ENCODE measurements around the gene USP37.
A peak's percentile ranks its signal among the peaks of the same experiment; 100 is the strongest.

USP37 gene

GRCh38 chr2:218568190-218569037 lies at the start of gene USP37, which contains the start of gene CNOT9:
USP37 (minus strand) TSS chr2:218568351; CDS start chr2:218558653, 9,698 bp downstream.
CNOT9 (plus strand) TSS chr2:218568839; CDS start chr2:218568955, 116 bp downstream.
- Histone ChIP-seq H4K20me1 (ENCODE audit: insufficient read depth, low read length) (peaks cover 36% of the 10 kb centered on the region; the same call in 1 of the 2 replicates), H3K9me3 (ENCODE audit: insufficient read depth, low read length, severe bottlenecking) (no peaks in the 10 kb centered on the region), H3K4me3 (ENCODE audit: low read depth in 1 of 2, low read length in 2 of 2) (peak within 1 kb of the TSS; percentile 80 to 82), H3K27me3 (ENCODE audit: insufficient read depth, low read length, poor library complexity) (no peaks in the 10 kb centered on the region), H3K4me2 (ENCODE audit: insufficient read depth, low read length) (peak within 1 kb of the TSS; percentile 76), H3K9ac (ENCODE audit: low read depth, low read length) (peak within 1 kb of the TSS; percentile 91), H3K36me3 (ENCODE audit: insufficient read depth, low read length) (peaks cover 52% of the 10 kb centered on the region), H2AFZ (ENCODE audit: low read depth, low read length) (peak within 1 kb of the TSS; percentile 96), H3K4me1 (ENCODE audit: insufficient read depth, low read length) (peaks cover 65% of the 10 kb centered on the region), H3K79me2 (ENCODE audit: insufficient read depth, low read length) (peaks cover 97% of the 10 kb centered on the region), H3K27ac (ENCODE audit: low read length) (peak within 1 kb of the TSS; percentile 100)
- peak; percentile 85 for ATAC-seq (ENCODE audit: insufficient read depth, low read depth)
- no peak for TF ChIP-seq CTCF (IDR thresholded peaks at IDR 0.05; ENCODE audit: borderline replicate concordance, extremely low read depth, low read length, poor library complexity, severe bottlenecking)
- no peak for TF ChIP-seq EZH2 (IDR thresholded peaks at IDR 0.05; ENCODE audit: borderline replicate concordance, low read depth, low read length, severe bottlenecking)
- peak; percentile 100 for DNase-seq

- Histone ChIP-seq H3K4me3 (ENCODE audit: low read depth in 1 of 2, low read length in 2 of 2) (no peak overlapping the region), H3K36me3 (ENCODE audit: insufficient read depth, low read length) (no peaks in the 10 kb centered on the region), H3K27me3 (ENCODE audit: insufficient read depth, low read length, poor library complexity) (no peaks in the 10 kb centered on the region), H3K27ac (ENCODE audit: low read length) (no peak overlapping the region), H3K9ac (ENCODE audit: low read depth, low read length) (no peak overlapping the region), H3K4me2 (ENCODE audit: insufficient read depth, low read length) (no peak overlapping the region), H3K9me3 (ENCODE audit: insufficient read depth, low read length, severe bottlenecking) (no peaks in the 10 kb centered on the region), H3K79me2 (ENCODE audit: insufficient read depth, low read length) (no peaks in the 10 kb centered on the region), H3K4me1 (ENCODE audit: insufficient read depth, low read length) (no peaks in the 10 kb centered on the region), H4K20me1 (ENCODE audit: insufficient read depth, low read length) (no peaks in the 10 kb centered on the region), H2AFZ (ENCODE audit: low read depth, low read length) (no peak overlapping the region)
- DNase-seq (no peak), ATAC-seq (ENCODE audit: insufficient read depth, low read depth) (no peak)
- TF ChIP-seq CTCF (IDR thresholded peaks at IDR 0.05; ENCODE audit: borderline replicate concordance, extremely low read depth, low read length, poor library complexity, severe bottlenecking) (no peak), EZH2 (IDR thresholded peaks at IDR 0.05; ENCODE audit: borderline replicate concordance, low read depth, low read length, severe bottlenecking) (no peak)
These were observed 47.7 kb upstream of the USP37 start for GRCh38 chr2:218615868-218616315.

- Histone ChIP-seq H3K9ac (ENCODE audit: low read depth, low read length) (no peak within 1 kb of the TSS), H3K4me2 (ENCODE audit: insufficient read depth, low read length) (no peak within 1 kb of the TSS), H3K36me3 (ENCODE audit: insufficient read depth, low read length) (no peaks in the 10 kb centered on the region), H3K27ac (ENCODE audit: low read length) (no peak within 1 kb of the TSS), H3K9me3 (ENCODE audit: insufficient read depth, low read length, severe bottlenecking) (no peaks in the 10 kb centered on the region), H3K4me1 (ENCODE audit: insufficient read depth, low read length) (no peaks in the 10 kb centered on the region), H3K27me3 (ENCODE audit: insufficient read depth, low read length, poor library complexity) (peaks cover 6% of the 10 kb centered on the region), H4K20me1 (ENCODE audit: insufficient read depth, low read length) (no peaks in the 10 kb centered on the region), H2AFZ (ENCODE audit: low read depth, low read length) (no peak within 1 kb of the TSS), H3K4me3 (ENCODE audit: low read depth in 1 of 2, low read length in 2 of 2) (no peak within 1 kb of the TSS), H3K79me2 (ENCODE audit: insufficient read depth, low read length) (no peaks in the 10 kb centered on the region)
- no peak for TF ChIP-seq EZH2 (IDR thresholded peaks at IDR 0.05; ENCODE audit: borderline replicate concordance, low read depth, low read length, severe bottlenecking)
- TF ChIP-seq CTCF (IDR thresholded peaks at IDR 0.05; ENCODE audit: borderline replicate concordance, extremely low read depth, low read length, poor library complexity, severe bottlenecking): no peak
- DNase-seq: no peak
- ATAC-seq (ENCODE audit: insufficient read depth, low read depth): no peak
These were observed 39.4 kb upstream of the USP37 start, which contains the start of gene PLCD4 for GRCh38 chr2:218607436-218608115. PLCD4 (plus strand) TSS chr2:218607899; CDS start chr2:218615740, 7,841 bp downstream.

Data from DND-41 (cell line).